GM21723 (cell line): ENCODE measurements around the gene YEATS2.

Experiments used
- ATAC-seq: cut with Tn5 transposase; IDR thresholded peaks from one replicate; pipeline ENCODE4 v1.9.1; 2021; ENCODE audit warnings: mild to moderate bottlenecking, moderate library complexity; ENCODE audit not compliant: unreplicated experiment

YEATS2 gene

GRCh38 chr3:183828538-183828870, 130.9 kb downstream of the YEATS2 start:
- ATAC-seq, result no peak

- no peak for ATAC-seq
Observed at GRCh38 chr3:183829466-183829865, 131.9 kb downstream of the YEATS2 start.

GRCh38 chr3:183830187-183830586, 132.6 kb downstream of the YEATS2 start:
- no peak for ATAC-seq

- no peak for ATAC-seq
Observed at GRCh38 chr3:183833516-183833915, 135.9 kb downstream of the YEATS2 start.

- ATAC-seq, result no peak
Observed at GRCh38 chr3:183837390-183837789, 139.8 kb downstream of the YEATS2 start.

- ATAC-seq, result no peak
Observed at GRCh38 chr3:183837894-183838293, 140.3 kb downstream of the YEATS2 start.

GRCh38 chr3:183839751-183840150, 142.2 kb downstream of the YEATS2 start:
- ATAC-seq, result no peak

GRCh38 chr3:183844606-183845005, 147.0 kb downstream of the YEATS2 start:
- no peak for ATAC-seq

- no peak for ATAC-seq
Observed at GRCh38 chr3:183845090-183845489, 147.5 kb downstream of the YEATS2 start.

- ATAC-seq, result no peak
Observed at GRCh38 chr3:183845608-183846288, 148.2 kb downstream of the YEATS2 start.

GRCh38 chr3:183854318-183855035, 156.9 kb downstream of the YEATS2 start:
- no peak for ATAC-seq

GRCh38 chr3:183857863-183858262, 160.3 kb downstream of the YEATS2 start:
- ATAC-seq, result no peak
